ENCODE data around the gene MALT1. TPM values are rescaled to one million over a fixed set of nuclear protein-coding genes. Genes with fewer than 3 reads are reported as not detected.

MALT1 gene
- total and polyA plus RNA-seq, 2 experiments from 2014 or later, result 5.2 to 18.8 TPM

DNA sequence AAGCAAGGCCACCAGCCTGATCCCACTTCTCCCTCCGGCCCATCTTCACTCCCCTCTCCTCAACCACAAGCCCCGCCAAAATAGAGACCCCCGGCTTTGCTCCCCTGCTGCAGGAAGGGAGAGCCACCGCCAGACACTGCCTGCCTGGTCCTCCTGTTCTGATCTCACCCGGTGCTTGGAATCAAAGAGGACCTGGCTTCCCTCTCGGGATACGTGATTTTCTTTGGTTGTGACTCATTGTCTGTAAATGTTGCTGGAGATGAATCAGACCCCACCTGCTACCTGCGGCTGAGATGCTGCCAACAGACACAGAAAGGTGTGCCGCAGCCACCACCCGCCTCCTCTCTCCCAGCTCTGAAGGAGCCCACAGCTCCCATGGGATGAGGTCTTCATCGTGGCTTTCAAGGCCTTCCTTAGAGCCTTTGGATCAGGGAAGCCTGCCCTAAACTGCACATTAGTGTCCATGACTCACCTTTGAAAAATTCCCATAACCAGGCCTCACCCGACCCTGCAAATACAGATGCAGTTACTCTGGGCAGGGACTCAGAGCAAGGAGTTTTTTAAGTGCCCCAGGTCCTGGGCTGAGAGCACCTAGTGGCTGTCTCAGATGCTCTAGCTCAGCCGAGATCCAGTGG lies 114.0 kb downstream of the MALT1 start (continued):
- TF ChIP-seq ZNF462 (CRISPR knock-in tag; IDR thresholded peaks at IDR 0.05), result no peak
- no peak for TF ChIP-seq NANOG (IDR thresholded peaks at IDR 0.05; ENCODE audit: borderline replicate concordance)
- no peak for TF ChIP-seq JUNB (IDR thresholded peaks at IDR 0.05; ENCODE audit: unreplicated experiment)

DNA sequence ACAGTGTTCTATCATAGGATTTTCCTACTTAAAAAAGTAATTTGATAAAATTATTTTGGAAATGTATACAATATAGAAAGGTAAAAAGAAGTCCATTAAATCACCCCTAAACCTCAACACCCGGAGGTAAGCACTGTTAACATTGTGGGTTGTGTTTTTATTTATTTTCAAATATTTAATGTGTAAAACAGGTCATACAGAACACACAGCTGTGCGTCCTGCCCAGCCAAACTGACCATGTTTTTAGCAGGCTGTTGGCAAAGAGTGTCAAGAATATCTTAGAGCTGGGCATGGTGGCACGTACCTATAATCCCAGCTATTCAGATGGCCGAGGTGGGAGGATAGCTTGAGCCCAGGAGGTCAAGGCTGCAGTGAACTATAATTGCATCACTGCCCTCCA lies 114.6 kb downstream of the MALT1 start:
- no peaks in the 10 kb centered on the region for H3K79me2 ChIP-seq (replicated peaks; ENCODE audit: insufficient read depth)
- H3K27me3 ChIP-seq (ENCODE audit: insufficient read depth), result no peaks in the 10 kb centered on the region
- no peak for TF ChIP-seq POLR2AphosphoS5 (IDR thresholded peaks at IDR 0.05; ENCODE audit: low read depth)
- H3K4me1 Mint-ChIP-seq, result peaks cover 54% of the 10 kb centered on the region
- H3F3A ChIP-seq (replicated peaks; ENCODE audit: low read depth), result peaks cover 14% of the 10 kb centered on the region
- peaks cover 6% of the 10 kb centered on the region for H3K27me3 Mint-ChIP-seq (ENCODE audit: insufficient read depth, low read depth, poor library complexity)
- H3K36me3 ChIP-seq (ENCODE audit: insufficient read depth), result no peaks in the 10 kb centered on the region
- H2AFZ ChIP-seq, result no peak overlapping the region
- ATAC-seq, result no peak
- H3K4me2 ChIP-seq, result no peak overlapping the region
- H3K9me3 Mint-ChIP-seq, result no peaks in the 10 kb centered on the region
- peaks cover 34% of the 10 kb centered on the region for H3K4me1 ChIP-seq (ENCODE audit: insufficient read depth)
- DNase-seq (ENCODE audit: low spot score), result no peak
- no peak overlapping the region for H3K4me3 Mint-ChIP-seq
- no peaks in the 10 kb centered on the region for H3K9me2 ChIP-seq (ENCODE audit: insufficient read depth)
- H4K20me1 ChIP-seq (replicated peaks; ENCODE audit: insufficient read depth), result no peaks in the 10 kb centered on the region
- H3K27ac Mint-ChIP-seq, result no peak overlapping the region
- no peaks in the 10 kb centered on the region for H3K36me3 Mint-ChIP-seq (ENCODE audit: low read depth)
- H3K27ac ChIP-seq (ENCODE audit: low read depth), result no peak overlapping the region
- no peak overlapping the region for H3K4me3 ChIP-seq
